SU-DHL-6 (cell line): ENCODE measurements around the gene CRKL.

Source experiments
- H2AFZ ChIP-seq: fragments of 200-600 bp; sonication (generic); 2 replicates; pipeline ENCODE4 v1.6.1; 2014; ENCODE audit warnings: low read depth, mild to moderate bottlenecking, moderate library complexity, mixed read lengths, antibody characterized with exemption, low read length; ENCODE audit not compliant: severe bottlenecking
- H3F3A ChIP-seq: fragments of 200-600 bp; shearing (Covaris generic); 2 replicates; pipeline ENCODE4 v1.6.0; 2016; ENCODE audit warnings: antibody characterized with exemption, mild to moderate bottlenecking; ENCODE audit not compliant: insufficient read depth
- H3K27ac ChIP-seq: fragments of 200-600 bp; sonication (generic); 2 replicates; pipeline ENCODE4 v1.5.1; 2016; ENCODE audit warnings: low read depth, mild to moderate bottlenecking, low read length, moderate library complexity, mixed read lengths
- H3K27me3 ChIP-seq: fragments of 200-600 bp; sonication (generic), shearing (Covaris generic); 2 replicates; pipeline ENCODE4 v1.6.0; 2014; ENCODE audit warnings: mild to moderate bottlenecking, low read length
- H3K36me3 ChIP-seq: fragments of 200-600 bp; sonication (generic); 2 replicates; pipeline ENCODE4 v1.6.1; 2014; ENCODE audit warnings: mild to moderate bottlenecking, low read length, mixed read lengths
- H3K4me2 ChIP-seq: fragments of 300-600, 200-600 bp; shearing (Covaris generic), sonication (generic); 2 replicates; pipeline ENCODE4 v1.6.0; 2014; ENCODE audit warnings: low read length, low read depth, mild to moderate bottlenecking; ENCODE audit not compliant: poor library complexity, severe bottlenecking
- H3K4me3 ChIP-seq: fragments of 200-600 bp; sonication (generic); 2 replicates; pipeline ENCODE4 v1.5.1; 2014; ENCODE audit warnings: antibody characterized with exemption, low read length, mild to moderate bottlenecking, mixed read lengths; ENCODE audit not compliant: insufficient read depth, poor library complexity, severe bottlenecking
- H3K79me2 ChIP-seq: fragments of 200-600 bp; sonication (generic); 2 replicates; pipeline ENCODE4 v1.6.1; 2014; ENCODE audit warnings: mild to moderate bottlenecking, low read length, moderate library complexity; ENCODE audit not compliant: insufficient read depth
- H3K9ac ChIP-seq: fragments of 200-600 bp; sonication (generic); 2 replicates; pipeline ENCODE4 v1.7.0; 2014; ENCODE audit warnings: mild to moderate bottlenecking, low read length
- H3K9me2 ChIP-seq: fragments of 200-600 bp; sonication (generic); replicated peaks from 2 replicates; pipeline ENCODE4 v1.6.1; 2014; ENCODE audit warnings: low read length; ENCODE audit not compliant: insufficient read depth
- H3K9me3 ChIP-seq: fragments of 200-600 bp; sonication (generic); 2 replicates; pipeline ENCODE4 v1.6.1; 2014; ENCODE audit warnings: low read length, mixed read lengths; ENCODE audit not compliant: insufficient read depth
- H4K20me1 ChIP-seq: fragments of 200-600 bp; sonication (generic); 2 replicates; pipeline ENCODE4 v1.6.1; 2014; ENCODE audit warnings: low read depth, mild to moderate bottlenecking, antibody characterized with exemption, low read length, moderate library complexity, mixed read lengths
- CTCF ChIP-seq: fragments of 200-600 bp; sonication (generic); IDR thresholded peaks from one replicate; pipeline ENCODE4 v1.5.1; 2017; ENCODE audit warnings: antibody characterized with exemption, mild to moderate bottlenecking, low read length, moderate library complexity; ENCODE audit not compliant: insufficient read depth, poor library complexity, severe bottlenecking
- EZH2phosphoT487 ChIP-seq: fragments of 200-600 bp; sonication (generic), shearing (Covaris generic); conservative IDR thresholded peaks from 2 replicates; pipeline ENCODE4 v1.6.1; 2018; ENCODE audit warnings: mild to moderate bottlenecking, antibody characterized with exemption, low read length, moderate library complexity, mixed read lengths

CRKL gene

GRCh38 chr22:20993304-20994127 lies 76.3 kb downstream of the CRKL start:
- Histone ChIP-seq H3K9me2 (no peaks in the 10 kb centered on the region), H3K4me3 (no peak overlapping the region), H4K20me1 (no peaks in the 10 kb centered on the region), H3K4me2 (no peak overlapping the region), H3K27ac (no peak overlapping the region), H3K36me3 (no peaks in the 10 kb centered on the region), H3F3A (no peaks in the 10 kb centered on the region), H2AFZ (no peak overlapping the region), H3K9ac (no peak overlapping the region), H3K27me3 (no peaks in the 10 kb centered on the region), H3K79me2 (no peaks in the 10 kb centered on the region), H3K9me3 (no peaks in the 10 kb centered on the region)
- TF ChIP-seq EZH2phosphoT487 (no peak), CTCF (no peak)

- Histone ChIP-seq H3K27me3 (no peaks in the 10 kb centered on the region), H3F3A (no peaks in the 10 kb centered on the region), H3K4me3 (no peak overlapping the region), H2AFZ (no peak overlapping the region), H3K9me2 (no peaks in the 10 kb centered on the region), H3K9me3 (no peaks in the 10 kb centered on the region), H3K27ac (no peak overlapping the region), H3K4me2 (no peak overlapping the region), H4K20me1 (no peaks in the 10 kb centered on the region), H3K9ac (no peak overlapping the region), H3K79me2 (no peaks in the 10 kb centered on the region), H3K36me3 (no peaks in the 10 kb centered on the region)
- no peak for TF ChIP-seq CTCF
- TF ChIP-seq EZH2phosphoT487, result no peak
These were observed 77.1 kb downstream of the CRKL start for GRCh38 chr22:20994128-20994901.

GRCh38 chr22:20994902-20995241 lies 77.7 kb downstream of the CRKL start:
- no peak overlapping the region for H3K9ac ChIP-seq
- no peaks in the 10 kb centered on the region for H3K36me3 ChIP-seq
- no peaks in the 10 kb centered on the region for H3K9me3 ChIP-seq
- no peak overlapping the region for H3K27ac ChIP-seq
- H3K9me2 ChIP-seq, result no peaks in the 10 kb centered on the region
- H3K27me3 ChIP-seq, result no peaks in the 10 kb centered on the region
- TF ChIP-seq CTCF, result no peak
- TF ChIP-seq EZH2phosphoT487, result no peak
- H4K20me1 ChIP-seq, result no peaks in the 10 kb centered on the region
- H2AFZ ChIP-seq, result no peak overlapping the region
- no peaks in the 10 kb centered on the region for H3K79me2 ChIP-seq
- H3K4me2 ChIP-seq, result no peak overlapping the region
- no peak overlapping the region for H3K4me3 ChIP-seq
- H3F3A ChIP-seq, result no peaks in the 10 kb centered on the region
